PFSK-1 (cell line): ENCODE data around the gene NIPA2.

Experiments used
- FOXP2 ChIP-seq: optimal IDR thresholded peaks from 2 replicates; pipeline ENCODE3; 2011; ENCODE audit warnings: borderline replicate concordance, control low read depth, inconsistent platforms; ENCODE audit not compliant: insufficient read depth; ENCODE audit errors: extremely low read length, extremely low read depth
- POLR2AphosphoS5 ChIP-seq: IDR thresholded peaks from 2 replicates; pipeline ENCODE4 v1.6.1; 2012; ENCODE audit warnings: low read depth, mild to moderate bottlenecking, control low read depth, low read length, moderate library complexity
- REST ChIP-seq, 2 experiments: IDR thresholded peaks; 2 replicates each; pipeline versions ENCODE4 v1.6.1 to v1.8.0; 2011 to 2012; ENCODE audit warnings: low read depth in 2 of 2, low read length in 2 of 2, control low read depth in 1 of 2, inconsistent platforms in 1 of 2, mild to moderate bottlenecking in 1 of 2, moderate library complexity in 1 of 2; ENCODE audit not compliant: insufficient read depth in 1 of 2
- TAF1 ChIP-seq: IDR thresholded peaks from 2 replicates; pipeline ENCODE4 v1.6.1; 2012; ENCODE audit warnings: low read length, control low read depth, borderline replicate concordance; ENCODE audit not compliant: insufficient read depth

GRCh38 chr15:22877607-22878006 is 39.1 kb downstream of the NIPA2 start:
- TF ChIP-seq FOXP2, result no peak
- no peak for TF ChIP-seq POLR2AphosphoS5
- no peak for TF ChIP-seq TAF1
- TF ChIP-seq REST (IDR thresholded peaks at IDR 0.05; ENCODE audit: insufficient read depth in 1 of 2, low read depth in 2 of 2, low read length in 2 of 2), result no peak
